ENCODE measurements around the gene CEACAM6.

The CEACAM6 gene

GRCh38 chr19:41799444-41800000, 44.2 kb downstream of the CEACAM6 start:
- DNase-seq: no peak

DNA sequence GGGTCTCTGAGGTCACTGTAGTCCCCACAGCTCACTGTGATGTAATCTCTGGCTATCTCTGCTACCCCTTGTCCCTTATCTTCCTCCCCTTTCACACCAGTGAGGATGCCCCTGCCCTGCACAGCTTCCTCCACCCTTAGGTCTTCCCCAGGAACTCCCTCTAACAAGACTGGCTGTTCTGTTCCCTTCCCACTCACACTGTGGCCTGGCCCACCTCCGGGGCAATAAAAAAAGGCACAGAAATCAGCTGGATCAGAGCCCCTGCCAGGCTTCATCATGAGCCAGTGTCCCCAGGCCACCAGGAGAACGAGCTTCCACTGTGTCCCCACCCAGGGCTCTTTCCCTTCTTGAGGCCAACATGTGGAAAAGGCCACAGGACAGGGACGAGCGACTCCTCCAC, 45.7 kb downstream of the CEACAM6 start:
- DNase-seq: no peak

- no peak for DNase-seq
These were observed 46.5 kb downstream of the CEACAM6 start for GRCh38 chr19:41801792-41802211.

GRCh38 chr19:41802770-41803169, 47.4 kb downstream of the CEACAM6 start:
- DNase-seq: no peak

DNA sequence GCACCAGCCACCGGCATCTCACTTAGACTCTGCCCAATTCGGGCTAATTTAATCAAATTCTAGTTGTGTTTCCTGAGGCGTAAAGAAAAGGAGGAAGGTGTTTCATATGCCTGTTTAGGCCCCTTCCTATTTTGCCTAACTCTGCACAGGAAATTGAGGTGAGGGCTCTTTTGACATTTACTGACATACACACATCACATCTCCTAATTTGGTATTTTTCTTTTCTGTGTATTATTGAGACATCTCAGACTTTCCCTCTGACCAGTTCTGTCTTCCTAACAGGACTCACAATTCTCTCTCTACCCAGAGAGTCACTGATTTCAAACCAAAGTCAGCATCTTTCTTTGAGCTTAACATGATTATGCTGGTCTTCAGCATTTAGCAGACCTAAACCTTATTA, 49.0 kb downstream of the CEACAM6 start:
- no peak for DNase-seq

DNA sequence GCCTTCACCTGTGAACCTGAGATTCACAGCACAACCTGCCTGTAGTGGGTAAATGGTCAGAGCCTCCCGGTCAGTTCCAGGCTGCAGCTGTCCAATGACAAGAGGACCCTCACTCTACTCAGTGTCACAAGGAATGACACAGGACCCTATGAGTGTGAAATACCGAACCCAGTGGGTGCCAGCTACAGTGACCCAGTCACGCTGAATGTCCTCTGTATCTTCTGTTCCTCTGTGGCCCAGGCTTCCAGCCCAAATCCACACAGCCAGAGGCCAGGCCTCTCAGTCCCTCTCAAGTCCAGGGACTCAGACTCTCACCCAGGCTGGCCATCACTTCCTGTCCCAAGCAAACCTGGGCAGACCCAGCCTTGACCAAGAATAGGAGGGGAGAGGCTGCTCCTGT, 51.8 kb downstream of the CEACAM6 start:
- no peak for DNase-seq

GRCh38 chr19:41808663-41809566, 53.6 kb downstream of the CEACAM6 start:
- no peak for DNase-seq

- no peak for DNase-seq
These were observed 55.0 kb downstream of the CEACAM6 start for GRCh38 chr19:41810301-41810700.

DNA sequence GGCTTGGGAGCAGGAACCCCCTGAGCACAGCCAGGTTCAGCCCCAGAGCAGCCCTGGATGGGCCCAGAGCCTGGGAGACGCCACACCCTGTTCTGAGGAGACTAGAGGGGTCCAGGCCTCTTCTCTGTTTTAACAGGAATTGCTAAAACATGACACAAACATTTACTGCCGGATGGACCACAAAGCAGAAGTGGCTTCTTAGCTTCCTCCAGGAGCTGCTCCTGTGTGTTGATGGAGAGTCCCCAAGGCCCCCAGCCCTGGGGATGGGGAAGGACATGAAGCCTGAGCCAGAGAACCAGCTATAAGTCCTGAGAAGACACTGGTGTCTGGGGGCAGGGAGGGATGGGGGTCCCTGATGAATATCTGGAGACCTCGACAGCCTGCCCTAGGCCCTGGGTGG, 55.7 kb downstream of the CEACAM6 start:
- DNase-seq: no peak

DNA sequence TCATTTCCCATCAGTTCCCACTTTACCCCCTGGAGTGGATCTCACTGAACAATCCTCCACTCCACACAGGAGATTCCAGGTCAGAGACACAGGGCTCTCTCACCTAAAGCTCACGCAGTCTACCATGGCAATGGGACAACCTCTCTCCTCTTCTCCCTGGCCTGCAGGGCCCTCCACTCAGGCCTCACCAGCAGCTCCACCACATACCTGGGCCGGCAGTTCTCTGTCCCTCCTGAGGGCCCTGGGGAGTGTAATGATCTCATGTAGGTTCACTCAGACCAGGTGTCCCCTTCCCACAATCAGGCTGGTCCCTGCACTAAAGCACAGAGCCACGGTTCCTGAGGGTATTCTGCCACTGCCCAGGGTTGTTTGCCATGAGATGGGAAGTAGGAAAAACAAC, 56.7 kb downstream of the CEACAM6 start:
- no peak for DNase-seq

DNA sequence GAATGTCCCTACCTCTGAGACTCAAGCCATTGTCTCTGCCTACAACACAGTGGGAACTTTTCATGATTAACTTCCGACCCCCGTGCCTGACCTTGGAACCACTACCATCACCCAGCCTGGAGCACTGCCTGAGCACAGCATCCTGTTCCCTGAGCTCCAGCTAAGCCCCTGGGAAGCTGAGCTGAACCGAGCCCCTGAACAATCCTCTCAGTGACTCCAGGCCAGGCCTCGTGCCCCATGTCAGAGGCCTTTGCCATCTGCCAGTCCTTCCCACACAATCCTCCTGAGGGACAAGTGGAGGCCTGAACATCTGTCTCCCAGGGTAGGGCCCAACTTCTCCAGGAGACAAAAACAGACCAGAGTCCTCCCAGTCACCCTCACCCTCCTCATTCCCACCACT, 58.6 kb downstream of the CEACAM6 start:
- DNase-seq: no peak

GRCh38 chr19:41815301-41815700, 60.0 kb downstream of the CEACAM6 start:
- DNase-seq: no peak

- DNase-seq: no peak
These were observed 61.4 kb downstream of the CEACAM6 start for GRCh38 chr19:41816761-41817160.

DNA sequence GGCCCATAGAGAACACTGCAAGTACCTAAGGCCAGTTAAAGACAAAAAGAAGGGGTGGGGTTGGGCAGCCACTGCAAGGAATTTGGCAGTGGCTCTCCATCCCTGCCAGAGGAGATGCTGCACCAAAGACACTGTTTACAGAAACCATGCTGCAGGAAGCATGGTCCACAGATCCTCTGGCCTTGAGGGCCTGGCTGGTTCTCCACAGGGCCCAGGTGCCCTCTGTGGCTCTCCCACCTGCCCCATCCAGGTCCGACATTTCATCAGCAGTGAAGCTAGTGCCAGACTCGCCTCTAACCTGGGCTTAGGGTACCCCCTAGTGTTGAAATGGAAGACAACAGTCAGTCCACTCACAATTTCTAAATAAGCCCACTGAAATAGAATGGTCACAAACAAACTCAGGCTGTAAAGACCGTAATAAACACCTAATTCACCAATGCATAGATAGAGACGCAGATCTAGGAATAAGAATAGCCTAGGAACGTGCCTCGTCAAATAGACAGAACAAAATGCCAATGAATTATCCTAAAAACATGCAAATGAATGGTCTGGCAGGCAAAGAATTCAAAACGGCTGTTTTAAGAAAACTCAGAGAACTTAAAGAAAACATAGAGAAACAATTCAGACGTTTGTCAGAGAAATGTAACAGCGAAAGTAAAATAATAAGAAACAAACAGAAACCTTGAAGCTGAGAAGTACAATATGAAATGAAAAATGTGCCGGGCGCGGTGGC, 65.8 kb downstream of the CEACAM6 start:
- peak; percentile 47 to 63 for DNase-seq
